RWPE2 (cell line): Measurements from ENCODE around the gene ATE1.
"Not testable (repeated sequence)": the region's sequence is repeated elsewhere in the genome, so short reads cannot be mapped to it uniquely, and the experiment has no call there.

Source experiments
- ATAC-seq: fragments of 200-7000 bp; cut with Tn5 transposase; 3 replicates; pipeline ENCODE4 v1.9.1; 2021; ENCODE audit warnings: low read depth
- DNase-seq: peaks from one replicate; pipeline ENCODE4 v3.0.0-alpha.2; 2020; ENCODE audit warnings: low spot score
- H3K27ac ChIP-seq: fragments of 450-650 bp; 2 replicates; pipeline ENCODE4 v1.5.1; 2017; ENCODE audit warnings: mild to moderate bottlenecking; ENCODE audit not compliant: poor library complexity, severe bottlenecking
- H3K27me3 ChIP-seq: fragments of 250-450 bp; sonication (Bioruptor Pico); 2 replicates; pipeline ENCODE4 v1.5.1; 2021; ENCODE audit warnings: mild to moderate bottlenecking, moderate library complexity; ENCODE audit not compliant: insufficient read depth, poor library complexity, severe bottlenecking
- H3K36me3 ChIP-seq: fragments of 250-450 bp; sonication (Bioruptor Pico); 2 replicates; pipeline ENCODE4 v1.5.1; 2020; ENCODE audit warnings: low read depth, mild to moderate bottlenecking, moderate library complexity
- H3K4me1 ChIP-seq: fragments of 250-450 bp; sonication (Bioruptor Pico); 2 replicates; pipeline ENCODE4 v1.5.1; 2021; ENCODE audit warnings: mild to moderate bottlenecking, moderate library complexity; ENCODE audit not compliant: insufficient read depth, poor library complexity, severe bottlenecking
- H3K4me3 ChIP-seq: fragments of 250-450 bp; sonication (Bioruptor Pico); 2 replicates; pipeline ENCODE4 v1.5.1; 2021; ENCODE audit warnings: mild to moderate bottlenecking, moderate library complexity; ENCODE audit not compliant: severe bottlenecking
- H3K9me3 ChIP-seq: fragments of 250-450 bp; sonication (Bioruptor Pico); 2 replicates; pipeline ENCODE4 v1.5.1; 2021; ENCODE audit warnings: mild to moderate bottlenecking, moderate library complexity; ENCODE audit not compliant: severe bottlenecking
- TF ChIP-seq, protein P1 (sequence below): fragments of 450-650 bp; IDR thresholded peaks from one replicate; pipeline ENCODE4 v1.5.1; 2017; ENCODE audit warnings: mild to moderate bottlenecking, moderate library complexity; ENCODE audit not compliant: poor library complexity, severe bottlenecking

The ATE1 gene

DNA sequence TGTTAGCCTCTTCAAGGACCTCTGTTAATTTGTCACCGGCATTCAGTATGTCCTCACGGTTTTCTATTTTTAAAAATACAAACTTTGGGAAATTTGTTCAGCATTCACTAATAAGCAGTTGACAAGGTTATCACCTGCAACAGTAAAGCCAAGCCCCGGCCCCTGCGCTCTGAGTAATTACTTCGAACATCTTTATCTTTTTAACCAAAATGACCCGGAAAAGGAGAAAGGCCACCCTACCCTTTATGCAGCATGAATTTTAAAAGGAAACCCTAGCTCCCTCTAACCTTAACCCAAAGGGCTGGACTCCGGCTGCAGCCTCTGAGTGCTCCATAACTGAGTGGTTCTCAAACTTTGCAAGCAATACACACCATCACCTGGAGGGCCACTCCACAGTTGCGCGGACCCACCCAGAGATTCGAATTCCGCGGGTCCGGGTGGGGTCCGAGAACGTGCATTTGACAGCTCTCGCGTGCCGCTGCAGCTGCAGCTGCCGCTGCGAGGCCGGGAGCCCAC, 46.2 kb upstream of the ATE1 start:
- Histone ChIP-seq H3K36me3 (peaks cover 45% of the 10 kb centered on the region), H3K4me1 (peaks cover 9% of the 10 kb centered on the region), H3K27ac (peak overlapping the region; percentile 78), H3K9me3 (no peaks in the 10 kb centered on the region), H3K4me3 (peak overlapping the region; percentile 89), H3K27me3 (no peaks in the 10 kb centered on the region)
- ATAC-seq = peak; percentile 37
- DNase-seq = no peak
- TF ChIP-seq, protein P1, sequence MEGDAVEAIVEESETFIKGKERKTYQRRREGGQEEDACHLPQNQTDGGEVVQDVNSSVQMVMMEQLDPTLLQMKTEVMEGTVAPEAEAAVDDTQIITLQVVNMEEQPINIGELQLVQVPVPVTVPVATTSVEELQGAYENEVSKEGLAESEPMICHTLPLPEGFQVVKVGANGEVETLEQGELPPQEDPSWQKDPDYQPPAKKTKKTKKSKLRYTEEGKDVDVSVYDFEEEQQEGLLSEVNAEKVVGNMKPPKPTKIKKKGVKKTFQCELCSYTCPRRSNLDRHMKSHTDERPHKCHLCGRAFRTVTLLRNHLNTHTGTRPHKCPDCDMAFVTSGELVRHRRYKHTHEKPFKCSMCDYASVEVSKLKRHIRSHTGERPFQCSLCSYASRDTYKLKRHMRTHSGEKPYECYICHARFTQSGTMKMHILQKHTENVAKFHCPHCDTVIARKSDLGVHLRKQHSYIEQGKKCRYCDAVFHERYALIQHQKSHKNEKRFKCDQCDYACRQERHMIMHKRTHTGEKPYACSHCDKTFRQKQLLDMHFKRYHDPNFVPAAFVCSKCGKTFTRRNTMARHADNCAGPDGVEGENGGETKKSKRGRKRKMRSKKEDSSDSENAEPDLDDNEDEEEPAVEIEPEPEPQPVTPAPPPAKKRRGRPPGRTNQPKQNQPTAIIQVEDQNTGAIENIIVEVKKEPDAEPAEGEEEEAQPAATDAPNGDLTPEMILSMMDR = no peak

DNA sequence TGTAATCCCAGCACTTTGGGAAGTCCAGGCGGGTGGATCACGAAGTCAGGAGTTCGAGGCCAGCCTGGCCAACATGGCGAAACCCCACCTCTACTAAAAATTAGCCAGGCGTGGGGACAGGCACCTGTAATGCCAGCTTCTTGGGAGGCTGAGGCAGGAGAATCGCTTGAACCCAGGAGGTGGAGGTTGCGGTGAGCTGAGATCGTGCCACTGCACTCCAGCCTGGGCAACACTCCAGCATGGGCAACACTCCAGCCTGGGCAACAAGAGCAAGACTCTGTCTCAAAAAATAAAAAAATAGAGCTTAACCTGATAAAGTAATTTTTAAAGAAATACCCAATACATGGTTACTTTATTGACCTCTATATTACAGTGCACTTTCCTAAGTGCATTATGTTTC, 41.3 kb upstream of the ATE1 start:
- H3K36me3 ChIP-seq = peaks cover 93% of the 10 kb centered on the region
- H3K4me3 ChIP-seq, H3K4me1 ChIP-seq, H3K27me3 ChIP-seq, H3K27ac ChIP-seq, H3K9me3 ChIP-seq, ATAC-seq, DNase-seq: not testable (repeated sequence)

DNA sequence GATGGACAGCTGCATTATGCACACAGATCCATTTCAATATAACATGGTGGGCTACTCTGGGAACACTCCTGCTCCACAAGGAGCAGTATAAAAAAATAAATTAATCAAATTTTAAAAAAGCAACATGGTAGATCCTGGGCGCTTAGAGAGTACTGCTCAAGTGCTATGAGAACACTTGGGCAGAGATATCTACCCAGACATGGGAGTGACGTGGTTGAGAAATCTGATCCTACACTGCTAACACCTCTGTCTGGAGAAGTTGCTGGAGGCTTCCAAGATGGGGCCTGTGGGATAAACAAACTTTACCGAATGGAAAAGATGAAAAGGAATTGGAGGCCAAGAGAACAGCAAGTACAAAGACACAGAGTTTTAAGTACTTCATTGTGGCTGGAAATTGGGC, 38.2 kb upstream of the ATE1 start:
- DNase-seq (no peak), ATAC-seq (no peak)
- no peaks in the 10 kb centered on the region for H3K4me1 ChIP-seq
- peaks cover 82% of the 10 kb centered on the region for H3K36me3 ChIP-seq
- TF ChIP-seq, protein P1 = no peak
- H3K4me3 ChIP-seq = no peak overlapping the region
- no peaks in the 10 kb centered on the region for H3K27me3 ChIP-seq
- H3K9me3 ChIP-seq = no peaks in the 10 kb centered on the region
- H3K27ac ChIP-seq = no peak overlapping the region

DNA sequence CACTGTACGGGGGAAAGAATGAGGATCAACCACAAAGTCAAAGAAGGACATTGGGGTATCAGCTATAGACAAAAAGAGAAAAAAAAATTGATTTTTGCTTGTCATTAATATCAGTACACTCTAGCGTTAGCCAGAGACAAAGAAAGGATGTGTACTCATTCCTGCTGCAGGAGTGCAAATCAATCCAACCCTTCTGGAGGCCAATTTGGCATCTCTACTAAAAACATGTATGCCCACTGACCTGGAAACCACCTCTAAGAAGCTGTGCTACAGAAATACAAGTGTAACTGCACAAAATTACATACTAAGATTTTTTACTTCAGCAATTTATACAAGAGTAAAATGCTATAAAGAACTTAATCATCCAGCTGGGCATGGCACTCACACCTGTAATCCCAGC, 33.6 kb upstream of the ATE1 start:
- H3K36me3 ChIP-seq = peaks cover 75% of the 10 kb centered on the region

DNA sequence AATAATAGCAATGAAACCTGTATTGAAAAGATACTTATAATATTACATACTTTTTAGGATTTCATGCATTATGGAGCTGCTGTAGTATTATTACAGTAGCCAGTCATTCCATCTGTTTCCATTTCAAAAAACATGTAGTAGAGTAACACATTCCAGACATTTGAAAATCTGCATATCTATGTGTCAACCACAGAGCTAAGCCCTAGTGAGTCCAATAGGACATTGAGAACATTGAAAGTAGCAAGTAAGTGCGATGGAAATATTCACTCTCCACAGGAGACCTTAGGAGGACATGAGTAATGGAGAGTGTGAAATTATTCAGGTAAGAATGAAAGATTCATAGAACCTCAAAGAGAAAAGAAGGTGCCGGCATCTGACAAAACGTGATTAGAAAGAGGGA, 31.8 kb upstream of the ATE1 start:
- Histone ChIP-seq H3K36me3 (peaks cover 69% of the 10 kb centered on the region), H3K27ac (no peak overlapping the region), H3K9me3 (no peaks in the 10 kb centered on the region), H3K27me3 (no peaks in the 10 kb centered on the region), H3K4me3 (no peak overlapping the region), H3K4me1 (peaks cover 16% of the 10 kb centered on the region)
- ATAC-seq = no peak
- TF ChIP-seq, protein P1 = no peak
- no peak for DNase-seq

More for the DNA sequence above, 33.6 kb upstream of the ATE1 start:
- ATAC-seq = no peak
- TF ChIP-seq, protein P1 = no peak
- Histone ChIP-seq H3K9me3 (no peaks in the 10 kb centered on the region), H3K4me1 (peaks cover 11% of the 10 kb centered on the region), H3K4me3 (no peak overlapping the region), H3K27me3 (no peaks in the 10 kb centered on the region), H3K27ac (no peak overlapping the region)
- DNase-seq = no peak
